Stimulated activated CD8-positive, alpha-beta memory T cell treated with anti-CD3 and anti-CD28 coated beads, Interleukin-7, amount 100 ng/mL, for 4 hours (primary cell): ENCODE results near the gene PABPC3.

Experiments
- DNase-seq, 2 donors: peaks; one replicate each; pipeline ENCODE4 v3.0.0-alpha.2; 2020; ENCODE audit warnings: low read depth in 2 of 2

Gene PABPC3

DNA sequence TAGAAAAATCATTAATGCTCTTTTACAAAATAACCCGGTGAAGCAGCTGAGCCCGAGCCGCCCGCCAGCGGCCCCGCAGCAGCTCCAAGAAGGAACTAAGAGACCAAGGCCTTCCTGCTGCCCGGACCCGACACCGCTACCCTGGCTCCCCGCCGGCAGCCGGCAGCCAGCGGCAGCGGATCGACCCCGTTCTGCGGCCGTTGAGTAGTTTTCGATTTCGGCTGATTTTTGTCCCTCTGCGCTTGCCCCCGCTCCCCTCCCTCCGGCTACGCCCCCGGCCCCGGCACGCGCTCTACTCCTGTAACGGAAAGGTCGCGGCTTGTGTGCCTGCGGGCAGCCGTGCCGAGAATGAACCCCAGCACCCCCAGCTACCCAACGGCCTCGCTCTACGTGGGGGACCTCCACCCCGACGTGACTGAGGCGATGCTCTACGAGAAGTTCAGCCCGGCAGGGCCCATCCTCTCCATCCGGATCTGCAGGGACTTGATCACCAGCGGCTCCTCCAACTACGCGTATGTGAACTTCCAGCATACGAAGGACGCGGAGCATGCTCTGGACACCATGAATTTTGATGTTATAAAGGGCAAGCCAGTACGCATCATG is at the start of gene PABPC3:
PABPC3 (plus strand) TSS at position 286 of the 603 bp plus-strand sequence; CDS start at position 349, 63 bp downstream.
- no peak for DNase-seq

- no peak for DNase-seq
Measured at GRCh38 chr13:25046274-25046984, 49.5 kb upstream of the PABPC3 start.

GRCh38 chr13:25046985-25047511 is 48.9 kb upstream of the PABPC3 start:
- no peak for DNase-seq

GRCh38 chr13:25051065-25051464 is 44.9 kb upstream of the PABPC3 start:
- DNase-seq = no peak

DNA sequence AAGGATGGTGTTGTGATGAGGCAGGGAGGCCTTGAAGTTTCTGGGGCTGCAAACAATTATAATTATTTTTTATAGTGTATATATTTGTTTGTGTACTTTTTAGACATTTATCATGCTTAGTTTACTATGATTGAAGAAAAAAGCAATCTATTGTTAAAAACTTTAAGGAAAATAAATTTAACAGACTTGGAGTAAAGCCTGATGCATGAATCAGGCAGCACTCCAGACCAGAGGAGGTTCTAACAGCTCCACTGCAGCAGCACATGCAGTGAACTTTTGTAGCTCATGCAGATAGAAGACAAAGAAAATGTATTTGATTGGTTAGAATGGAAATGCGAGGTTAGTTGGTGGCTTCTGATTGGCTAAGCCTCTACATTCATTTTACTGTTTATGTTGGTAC is 36.8 kb upstream of the PABPC3 start:
- DNase-seq = no peak

- DNase-seq = no peak
Measured at GRCh38 chr13:25059958-25060357, 36.0 kb upstream of the PABPC3 start.

GRCh38 chr13:25062479-25062878 is 33.5 kb upstream of the PABPC3 start:
- no peak for DNase-seq

GRCh38 chr13:25064396-25064795 is 31.5 kb upstream of the PABPC3 start:
- no peak for DNase-seq

- DNase-seq = no peak
Measured at GRCh38 chr13:25065974-25066770, 29.8 kb upstream of the PABPC3 start.

DNA sequence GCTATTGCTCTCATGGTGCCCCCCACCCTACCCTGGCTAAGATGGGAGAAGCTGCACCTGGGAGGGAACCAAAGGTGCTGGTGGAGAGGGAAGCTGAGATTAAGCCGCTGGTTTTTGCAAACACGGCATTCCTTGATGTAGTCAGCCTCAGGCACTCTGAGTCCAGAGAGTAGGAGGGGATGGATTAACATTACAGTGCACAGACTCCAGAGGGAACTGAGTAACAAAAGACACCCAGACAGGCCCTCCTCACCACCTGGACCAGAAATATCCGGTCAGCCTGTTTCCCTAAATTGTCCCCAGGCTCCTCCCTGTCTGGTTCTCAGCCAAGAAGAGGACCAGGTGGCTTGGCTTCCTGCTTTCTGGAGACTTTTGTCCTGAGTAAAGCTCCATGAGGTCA is 28.9 kb upstream of the PABPC3 start:
- DNase-seq = no peak

DNA sequence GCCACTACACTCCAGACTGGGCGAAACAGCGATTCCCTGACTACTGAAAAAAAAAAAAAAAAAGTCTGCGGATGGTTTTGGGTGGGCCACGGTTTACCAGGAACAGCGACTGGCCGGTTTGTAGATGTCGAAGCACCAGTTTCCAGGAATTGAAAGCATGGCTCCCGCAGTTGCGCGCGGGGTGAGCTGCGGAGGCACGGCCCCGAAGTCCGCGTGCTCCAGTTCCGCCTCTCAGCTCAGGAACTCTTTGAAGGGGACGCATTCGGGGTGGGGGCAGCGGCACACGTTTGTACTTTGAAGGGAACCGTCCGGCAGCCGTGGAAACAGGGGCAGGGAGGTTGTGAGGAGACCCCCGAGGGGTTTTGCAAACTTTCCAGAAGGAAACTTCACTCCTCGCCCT is 27.1 kb upstream of the PABPC3 start:
- DNase-seq = no peak

DNA sequence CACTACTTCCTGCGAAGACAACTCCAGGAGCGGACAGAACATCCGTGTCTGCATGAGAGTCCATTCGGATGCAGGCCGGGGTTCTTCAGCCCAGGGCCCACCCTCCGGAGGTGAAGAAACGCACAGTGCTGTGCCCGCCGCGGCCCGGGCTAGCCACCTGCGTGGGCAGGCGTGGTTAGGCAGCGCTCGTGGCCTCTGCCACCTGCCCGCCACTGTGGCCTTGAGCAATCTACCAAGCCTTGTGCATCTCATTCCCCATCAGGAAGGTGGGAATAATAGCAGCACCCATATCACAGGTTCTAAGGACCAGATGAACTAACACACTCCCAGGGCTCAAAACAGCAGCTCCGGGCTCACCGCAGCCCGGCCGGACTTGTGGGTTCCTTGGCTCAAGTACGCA is 26.7 kb upstream of the PABPC3 start:
- DNase-seq = no peak

- no peak for DNase-seq
Measured at GRCh38 chr13:25069911-25070310, 26.0 kb upstream of the PABPC3 start.

DNA sequence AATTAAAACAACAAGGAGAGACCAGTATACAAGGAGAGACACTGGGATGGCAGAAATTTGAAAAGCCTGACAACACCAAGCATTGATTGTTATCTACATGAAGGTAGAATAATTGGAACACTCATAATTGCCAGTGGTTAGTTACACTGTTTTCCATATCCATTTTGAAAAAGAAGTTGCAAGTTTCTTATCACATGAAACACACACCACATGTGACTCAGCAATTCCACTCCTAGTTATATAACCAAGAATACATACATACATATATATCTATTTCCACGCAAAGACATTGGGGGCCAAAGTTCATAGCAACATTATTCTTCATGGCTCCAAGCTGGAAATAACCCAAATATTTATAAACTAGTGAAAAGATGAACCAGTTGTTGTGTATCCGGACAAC is 15.2 kb upstream of the PABPC3 start:
- DNase-seq = no peak

- DNase-seq = no peak
Measured at GRCh38 chr13:25084096-25084495, 11.8 kb upstream of the PABPC3 start.

- no peak for DNase-seq
Measured at GRCh38 chr13:25085125-25085742, 10.7 kb upstream of the PABPC3 start.

DNA sequence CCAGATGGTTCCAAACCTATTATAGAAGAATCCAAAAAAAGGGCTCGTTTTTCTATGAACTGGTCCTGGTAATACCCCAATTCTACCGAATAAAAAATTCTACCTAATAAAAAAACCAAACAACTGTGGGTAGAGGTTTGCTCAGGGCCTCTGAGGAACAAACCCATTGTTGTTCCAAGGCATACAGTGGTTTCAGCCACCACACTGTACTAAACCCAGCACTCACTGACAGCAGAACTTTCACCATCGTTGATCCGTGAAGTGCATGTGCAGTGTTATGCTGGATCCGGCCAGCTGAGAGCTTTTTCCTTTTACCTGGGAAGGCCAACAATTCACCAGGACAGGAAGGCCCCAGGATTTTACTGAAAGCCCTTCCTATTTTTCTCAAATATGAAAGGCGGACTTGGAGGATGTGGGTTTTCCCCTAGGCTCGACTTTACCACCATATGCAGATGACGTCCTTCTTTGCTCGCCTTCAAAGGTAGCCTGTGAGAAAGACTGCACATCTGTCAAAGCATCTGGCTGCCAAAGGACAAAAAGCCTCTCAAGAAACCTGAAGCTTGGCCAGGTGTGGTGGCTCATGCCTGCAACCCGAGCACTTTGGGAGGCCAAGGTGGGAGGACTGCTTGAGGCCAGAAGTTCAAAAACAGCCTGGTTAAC is 7.2 kb upstream of the PABPC3 start:
- DNase-seq = no peak

DNA sequence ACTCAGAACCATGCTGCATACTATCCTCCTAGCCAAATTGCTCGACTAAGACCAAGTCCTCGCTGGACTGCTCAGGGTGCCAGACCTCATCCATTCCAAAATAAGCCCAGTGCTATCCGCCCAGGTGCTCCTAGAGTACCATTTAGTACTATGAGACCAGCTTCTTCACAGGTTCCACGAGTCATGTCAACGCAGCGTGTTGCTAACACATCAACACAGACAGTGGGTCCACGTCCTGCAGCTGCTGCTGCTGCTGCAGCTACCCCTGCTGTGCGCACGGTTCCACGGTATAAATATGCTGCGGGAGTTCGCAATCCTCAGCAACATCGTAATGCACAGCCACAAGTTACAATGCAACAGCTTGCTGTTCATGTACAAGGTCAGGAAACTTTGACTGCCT is 1.5 kb downstream of the PABPC3 start:
- DNase-seq = no peak

GRCh38 chr13:25103711-25104110 is 7.8 kb downstream of the PABPC3 start:
- no peak for DNase-seq

GRCh38 chr13:25109341-25109740 is 13.4 kb downstream of the PABPC3 start:
- no peak for DNase-seq

- DNase-seq = no peak
Measured at GRCh38 chr13:25110956-25111584, 15.1 kb downstream of the PABPC3 start.
